AG20443 (cell line): Measurements from ENCODE around the gene ADGRG4.

Experiments used
- DNase-seq: peaks from one replicate; pipeline ENCODE4 v3.0.0; 2012; ENCODE audit warnings: low spot score, mixed read lengths

ADGRG4 gene

GRCh38 chrX:136464589-136464988 is 163.8 kb downstream of the ADGRG4 start:
- DNase-seq, result no peak
